SK-N-MC (cell line): ENCODE data around the gene MFSD12.

Experiments
- EZH2 ChIP-seq: fragments of 200-600 bp; sonication (generic); IDR thresholded peaks from one replicate; pipeline ENCODE4 v1.6.1; 2017; ENCODE audit warnings: antibody characterized with exemption
- FOXP2 ChIP-seq: optimal IDR thresholded peaks from 2 replicates; pipeline ENCODE3; 2011; ENCODE audit warnings: mild to moderate bottlenecking, moderate library complexity; ENCODE audit not compliant: insufficient read depth; ENCODE audit errors: extremely low read length, control extremely low read depth
- POLR2AphosphoS5 ChIP-seq: IDR thresholded peaks from 2 replicates; pipeline ENCODE4 v1.6.1; 2012; ENCODE audit warnings: mild to moderate bottlenecking, low read depth, low read length, borderline replicate concordance

GRCh38 chr19:3577723-3578344, 20.4 kb upstream of the MFSD12 start:
- TF ChIP-seq EZH2 (no peak), POLR2AphosphoS5 (no peak), FOXP2 (no peak)
